Measurements from ENCODE around the gene COQ7. TPM values are rescaled to one million over a fixed set of nuclear protein-coding genes. Genes with fewer than 3 reads are reported as not detected.

COQ7 gene
- polyA plus RNA-seq, 3 donors: 34.4 to 38.1 (median 35.2) TPM

- DNase-seq (ENCODE audit: extremely low read depth in 1 of 11, low read depth in 9 of 11, low spot score in 4 of 11): no peak
These were observed 60.3 kb downstream of the COQ7 start for GRCh38 chr16:19127674-19128131.

GRCh38 chr16:19128454-19129200 lies 61.2 kb downstream of the COQ7 start:
- DNase-seq (ENCODE audit: extremely low read depth in 1 of 11, low read depth in 9 of 11, low spot score in 4 of 11): no peak

Other genes starting within 250 kb of the COQ7 start
- 10 to 100 TPM; 56.8 to 71.6 (median 60.6) TPM for gene SMG1, start 141.2 kb upstream of the COQ7 start, polyA plus RNA-seq (ENCODE audit: insufficient read length in 3 of 3)
- 1 to 10 TPM; 1.5 to 2.5 (median 2.2) TPM for gene TMC7, start 83.7 kb upstream of the COQ7 start, polyA plus RNA-seq (ENCODE audit: insufficient read length in 3 of 3)
- gene ITPRIPL2, start 46.4 kb downstream of the COQ7 start, polyA plus RNA-seq (ENCODE audit: insufficient read length in 3 of 3): 10 to 100 TPM; 13.9 to 17.4 (median 14.8) TPM
- 10 to 100 TPM in 1 of 3 donors, 1 to 10 TPM in 2; 9.3 to 10.5 (median 9.4) TPM for gene SYT17, start 100.6 kb downstream of the COQ7 start, polyA plus RNA-seq (ENCODE audit: insufficient read length in 3 of 3)
- under 1 TPM; 0.08 to 0.27 (median 0.17) TPM for gene CLEC19A, start 218.1 kb downstream of the COQ7 start, polyA plus RNA-seq (ENCODE audit: insufficient read length in 3 of 3)

Data from renal cortex interstitium (tissue), 11 donors.